Liver (tissue), 9 donors: ENCODE results near the gene CCBE1. TPM values are rescaled to one million over a fixed set of nuclear protein-coding genes. Genes with fewer than 3 reads are reported as not detected.

Source experiments
- DNase-seq: peaks from one replicate; pipeline ENCODE4 v3.0.0-alpha.2; 2017; ENCODE audit warnings: low spot score
- H3K27ac ChIP-seq, 2 donors: one replicate each; pipeline ENCODE4 v1.7.0; 2013; ENCODE audit warnings: inconsistent platforms in 2 of 2, low read length in 2 of 2, control low read depth in 1 of 2, low read depth in 1 of 2, mild to moderate bottlenecking in 1 of 2
- H3K27me3 ChIP-seq, 4 donors: one replicate each; pipeline versions ENCODE4 v1.6.1 to v1.7.0; 2013; ENCODE audit warnings: low read length in 3 of 4, inconsistent platforms in 1 of 4, mild to moderate bottlenecking in 1 of 4, moderate library complexity in 1 of 4; ENCODE audit not compliant: control insufficient read depth in 4 of 4, insufficient read depth in 4 of 4
- H3K36me3 ChIP-seq, 4 donors: one replicate each; pipeline versions ENCODE4 v1.6.1 to v1.7.0; 2013; ENCODE audit warnings: low read length in 3 of 4, mild to moderate bottlenecking in 3 of 4, low read depth in 1 of 4, moderate library complexity in 1 of 4; ENCODE audit not compliant: control insufficient read depth in 4 of 4, insufficient read depth in 3 of 4
- H3K4me1 ChIP-seq, 4 donors: one replicate each; pipeline versions ENCODE4 v1.6.1 to v1.7.0; 2013; ENCODE audit warnings: low read length in 3 of 4, mild to moderate bottlenecking in 3 of 4, moderate library complexity in 1 of 4; ENCODE audit not compliant: control insufficient read depth in 4 of 4, insufficient read depth in 4 of 4
- H3K4me3 ChIP-seq, 3 donors: one replicate each; pipeline versions ENCODE4 v1.6.1 to v1.7.0; 2013; ENCODE audit warnings: low read length in 3 of 3, control low read depth in 1 of 3, low read depth in 1 of 3, mild to moderate bottlenecking in 1 of 3
- H3K9ac ChIP-seq, 2 donors: one replicate each; pipeline ENCODE4 v1.7.0; 2013; ENCODE audit warnings: low read length in 2 of 2, mild to moderate bottlenecking in 2 of 2, moderate library complexity in 2 of 2, control low read depth in 1 of 2, low read depth in 1 of 2
- H3K9me3 ChIP-seq, 4 donors: one replicate each; pipeline versions ENCODE4 v1.6.1 to v1.7.0; 2013; ENCODE audit warnings: low read length in 3 of 4; ENCODE audit not compliant: control insufficient read depth in 4 of 4
- EGR1 ChIP-seq, 2 donors: IDR thresholded peaks; 2 replicates each; pipeline ENCODE4 v1.6.1; 2016 to 2018; ENCODE audit warnings: antibody characterized with exemption in 2 of 2, low read depth in 2 of 2
- FOXA2 ChIP-seq: IDR thresholded peaks from 2 replicates; pipeline ENCODE4 v1.6.1; 2016; ENCODE audit warnings: antibody characterized with exemption
- GABPA ChIP-seq, 2 donors: IDR thresholded peaks in 1 of 2; conservative IDR thresholded peaks in 1 of 2; 2 replicates each; pipeline ENCODE4 v1.6.1; 2016; ENCODE audit warnings: antibody characterized with exemption in 2 of 2, mild to moderate bottlenecking in 1 of 2, moderate library complexity in 1 of 2
- HNF4A ChIP-seq, 2 donors: conservative IDR thresholded peaks; 2 replicates each; pipeline ENCODE4 v1.6.1; 2016; ENCODE audit warnings: antibody characterized with exemption in 2 of 2, mild to moderate bottlenecking in 2 of 2
- HNF4G ChIP-seq: IDR thresholded peaks from 2 replicates; pipeline ENCODE4 v1.6.1; 2016; ENCODE audit warnings: antibody characterized with exemption
- JUND ChIP-seq, 2 donors: IDR thresholded peaks; 2 replicates each; pipeline ENCODE4 v1.6.1; 2016; ENCODE audit warnings: antibody characterized with exemption in 2 of 2
- NR2F2 ChIP-seq: IDR thresholded peaks from 2 replicates; pipeline ENCODE4 v1.6.1; 2016; ENCODE audit warnings: antibody characterized with exemption
- RAD21 ChIP-seq, 2 donors: IDR thresholded peaks; 2 replicates each; pipeline ENCODE4 v1.6.1; 2016; ENCODE audit warnings: antibody characterized with exemption in 2 of 2, mild to moderate bottlenecking in 2 of 2
- RXRA ChIP-seq, 2 donors: IDR thresholded peaks; 2 replicates each; pipeline ENCODE4 v1.6.1; 2017 to 2018; ENCODE audit warnings: antibody characterized with exemption in 2 of 2, mild to moderate bottlenecking in 1 of 2
- SP1 ChIP-seq: IDR thresholded peaks from 2 replicates; pipeline ENCODE4 v1.6.1; 2018; ENCODE audit warnings: antibody characterized with exemption, mild to moderate bottlenecking
- YY1 ChIP-seq: IDR thresholded peaks from 2 replicates; pipeline ENCODE4 v1.6.1; 2016; ENCODE audit warnings: antibody characterized with exemption, mild to moderate bottlenecking
- WGBS: extraction: QIAGEN DNeasy Blood & Tissue Kit; methylation state at CpG from one replicate; pipeline ENCODE4 v1.1.7; 2013; 5-methylcytosine and 5-hydroxymethylcytosine counted together
- polyA plus RNA-seq, 2 donors: library from polyadenylated mRNA; stranded (reverse) in 1 of 2; unstranded in 1 of 2; fragments of 200-250 nt in 1 of 2; fragments of >200 nt in 1 of 2; fragmentation: Nextera tagmentation in 1 of 2; extraction: Ambion mirVana in 1 of 2; gene quantifications; one replicate each; pipeline versions ENCODE4 v1.2.1 to v1.2.3, GENCODE V29; 2013 to 2015
- total RNA-seq, 2 donors: library from RNA; depleted of rRNA; stranded (reverse); fragments of >200 nt; gene quantifications; one replicate each; pipeline ENCODE4 v1.2.3, GENCODE V29; 2014
- TF ChIP-seq, protein P1 (sequence below): IDR thresholded peaks from 2 replicates; pipeline ENCODE4 v1.6.1; 2016; ENCODE audit warnings: antibody characterized with exemption, mild to moderate bottlenecking
- TF ChIP-seq, protein P2 (sequence below): fragments of 150-350 bp; IDR thresholded peaks from 2 replicates; pipeline ENCODE4 v1.5.1; 2017; ENCODE audit warnings: improper control_type of control experiment, low read depth, low read length; ENCODE audit not compliant: missing input control
- TF ChIP-seq, protein P3 (sequence below): IDR thresholded peaks from 2 replicates; pipeline ENCODE4 v1.6.1; 2016; ENCODE audit warnings: antibody characterized with exemption
- TF ChIP-seq, protein P4 (sequence below): IDR thresholded peaks from 2 replicates; pipeline ENCODE4 v1.6.1; 2016; ENCODE audit warnings: antibody characterized with exemption
- TF ChIP-seq, protein P5 (sequence below): IDR thresholded peaks from 2 replicates; pipeline ENCODE4 v1.6.1; 2016; ENCODE audit warnings: antibody characterized with exemption
- donor health status: healthy.
- donor health status: healthy.
- donor health status: healthy.
- donor health status: healthy.
- donor health status: healthy.

Gene CCBE1
- total and polyA plus RNA-seq, 4 donors = 1.8 to 2.6 (median 2.2) TPM

DNA sequence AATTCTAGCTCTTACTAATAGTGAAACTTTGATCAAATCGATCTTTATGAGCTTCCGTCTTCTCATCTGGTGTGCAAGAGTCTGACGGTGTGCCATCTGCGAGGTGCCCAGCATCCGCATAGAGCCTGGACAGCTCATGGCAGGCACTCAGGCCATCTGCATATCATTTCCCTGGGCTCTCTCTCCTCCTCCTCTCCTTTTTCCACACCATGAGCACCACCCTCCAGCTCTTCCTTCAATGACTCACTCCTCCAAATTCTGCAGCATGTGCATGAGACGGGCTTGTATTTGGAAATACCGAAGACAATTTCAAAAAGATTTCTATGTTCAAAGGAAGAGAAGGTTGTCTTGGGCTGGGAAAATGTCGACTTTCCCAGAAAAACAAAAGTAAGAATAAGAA lies 161.1 kb downstream of the CCBE1 start:
- WGBS = 86% methylated on average over 8 of the region's 8 CpGs
- Histone ChIP-seq H3K27me3 (peaks cover 0 to 2% (median 0%) of the 10 kb centered on the region in 4 donors), H3K27ac (no peak overlapping the region), H3K4me1 (no peaks in the 10 kb centered on the region), H3K4me3 (no peak overlapping the region), H3K36me3 (no peaks in the 10 kb centered on the region), H3K9me3 (peaks cover 0 to 2% (median 0%) of the 10 kb centered on the region in 4 donors), H3K9ac (no peak overlapping the region)
- no peak for DNase-seq
- TF ChIP-seq RXRA (IDR thresholded peaks at IDR 0.05) (no peak), FOXA2 (no peak), HNF4A (conservative IDR thresholded peaks at IDR 0.05) (no peak), GABPA (IDR thresholded peaks at IDR 0.05 in 1 of 2, conservative IDR thresholded peaks at IDR 0.05 in 1 of 2) (no peak), RAD21 (IDR thresholded peaks at IDR 0.05) (no peak), YY1 (no peak), HNF4G (no peak)
- TF ChIP-seq, protein P1, sequence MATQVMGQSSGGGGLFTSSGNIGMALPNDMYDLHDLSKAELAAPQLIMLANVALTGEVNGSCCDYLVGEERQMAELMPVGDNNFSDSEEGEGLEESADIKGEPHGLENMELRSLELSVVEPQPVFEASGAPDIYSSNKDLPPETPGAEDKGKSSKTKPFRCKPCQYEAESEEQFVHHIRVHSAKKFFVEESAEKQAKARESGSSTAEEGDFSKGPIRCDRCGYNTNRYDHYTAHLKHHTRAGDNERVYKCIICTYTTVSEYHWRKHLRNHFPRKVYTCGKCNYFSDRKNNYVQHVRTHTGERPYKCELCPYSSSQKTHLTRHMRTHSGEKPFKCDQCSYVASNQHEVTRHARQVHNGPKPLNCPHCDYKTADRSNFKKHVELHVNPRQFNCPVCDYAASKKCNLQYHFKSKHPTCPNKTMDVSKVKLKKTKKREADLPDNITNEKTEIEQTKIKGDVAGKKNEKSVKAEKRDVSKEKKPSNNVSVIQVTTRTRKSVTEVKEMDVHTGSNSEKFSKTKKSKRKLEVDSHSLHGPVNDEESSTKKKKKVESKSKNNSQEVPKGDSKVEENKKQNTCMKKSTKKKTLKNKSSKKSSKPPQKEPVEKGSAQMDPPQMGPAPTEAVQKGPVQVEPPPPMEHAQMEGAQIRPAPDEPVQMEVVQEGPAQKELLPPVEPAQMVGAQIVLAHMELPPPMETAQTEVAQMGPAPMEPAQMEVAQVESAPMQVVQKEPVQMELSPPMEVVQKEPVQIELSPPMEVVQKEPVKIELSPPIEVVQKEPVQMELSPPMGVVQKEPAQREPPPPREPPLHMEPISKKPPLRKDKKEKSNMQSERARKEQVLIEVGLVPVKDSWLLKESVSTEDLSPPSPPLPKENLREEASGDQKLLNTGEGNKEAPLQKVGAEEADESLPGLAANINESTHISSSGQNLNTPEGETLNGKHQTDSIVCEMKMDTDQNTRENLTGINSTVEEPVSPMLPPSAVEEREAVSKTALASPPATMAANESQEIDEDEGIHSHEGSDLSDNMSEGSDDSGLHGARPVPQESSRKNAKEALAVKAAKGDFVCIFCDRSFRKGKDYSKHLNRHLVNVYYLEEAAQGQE = no peak
- TF ChIP-seq, protein P2, sequence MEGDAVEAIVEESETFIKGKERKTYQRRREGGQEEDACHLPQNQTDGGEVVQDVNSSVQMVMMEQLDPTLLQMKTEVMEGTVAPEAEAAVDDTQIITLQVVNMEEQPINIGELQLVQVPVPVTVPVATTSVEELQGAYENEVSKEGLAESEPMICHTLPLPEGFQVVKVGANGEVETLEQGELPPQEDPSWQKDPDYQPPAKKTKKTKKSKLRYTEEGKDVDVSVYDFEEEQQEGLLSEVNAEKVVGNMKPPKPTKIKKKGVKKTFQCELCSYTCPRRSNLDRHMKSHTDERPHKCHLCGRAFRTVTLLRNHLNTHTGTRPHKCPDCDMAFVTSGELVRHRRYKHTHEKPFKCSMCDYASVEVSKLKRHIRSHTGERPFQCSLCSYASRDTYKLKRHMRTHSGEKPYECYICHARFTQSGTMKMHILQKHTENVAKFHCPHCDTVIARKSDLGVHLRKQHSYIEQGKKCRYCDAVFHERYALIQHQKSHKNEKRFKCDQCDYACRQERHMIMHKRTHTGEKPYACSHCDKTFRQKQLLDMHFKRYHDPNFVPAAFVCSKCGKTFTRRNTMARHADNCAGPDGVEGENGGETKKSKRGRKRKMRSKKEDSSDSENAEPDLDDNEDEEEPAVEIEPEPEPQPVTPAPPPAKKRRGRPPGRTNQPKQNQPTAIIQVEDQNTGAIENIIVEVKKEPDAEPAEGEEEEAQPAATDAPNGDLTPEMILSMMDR = no peak
- TF ChIP-seq, protein P3, sequence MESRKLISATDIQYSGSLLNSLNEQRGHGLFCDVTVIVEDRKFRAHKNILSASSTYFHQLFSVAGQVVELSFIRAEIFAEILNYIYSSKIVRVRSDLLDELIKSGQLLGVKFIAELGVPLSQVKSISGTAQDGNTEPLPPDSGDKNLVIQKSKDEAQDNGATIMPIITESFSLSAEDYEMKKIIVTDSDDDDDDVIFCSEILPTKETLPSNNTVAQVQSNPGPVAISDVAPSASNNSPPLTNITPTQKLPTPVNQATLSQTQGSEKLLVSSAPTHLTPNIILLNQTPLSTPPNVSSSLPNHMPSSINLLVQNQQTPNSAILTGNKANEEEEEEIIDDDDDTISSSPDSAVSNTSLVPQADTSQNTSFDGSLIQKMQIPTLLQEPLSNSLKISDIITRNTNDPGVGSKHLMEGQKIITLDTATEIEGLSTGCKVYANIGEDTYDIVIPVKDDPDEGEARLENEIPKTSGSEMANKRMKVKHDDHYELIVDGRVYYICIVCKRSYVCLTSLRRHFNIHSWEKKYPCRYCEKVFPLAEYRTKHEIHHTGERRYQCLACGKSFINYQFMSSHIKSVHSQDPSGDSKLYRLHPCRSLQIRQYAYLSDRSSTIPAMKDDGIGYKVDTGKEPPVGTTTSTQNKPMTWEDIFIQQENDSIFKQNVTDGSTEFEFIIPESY = no peak
- TF ChIP-seq, protein P4, sequence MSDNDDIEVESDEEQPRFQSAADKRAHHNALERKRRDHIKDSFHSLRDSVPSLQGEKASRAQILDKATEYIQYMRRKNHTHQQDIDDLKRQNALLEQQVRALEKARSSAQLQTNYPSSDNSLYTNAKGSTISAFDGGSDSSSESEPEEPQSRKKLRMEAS = no peak

DNA sequence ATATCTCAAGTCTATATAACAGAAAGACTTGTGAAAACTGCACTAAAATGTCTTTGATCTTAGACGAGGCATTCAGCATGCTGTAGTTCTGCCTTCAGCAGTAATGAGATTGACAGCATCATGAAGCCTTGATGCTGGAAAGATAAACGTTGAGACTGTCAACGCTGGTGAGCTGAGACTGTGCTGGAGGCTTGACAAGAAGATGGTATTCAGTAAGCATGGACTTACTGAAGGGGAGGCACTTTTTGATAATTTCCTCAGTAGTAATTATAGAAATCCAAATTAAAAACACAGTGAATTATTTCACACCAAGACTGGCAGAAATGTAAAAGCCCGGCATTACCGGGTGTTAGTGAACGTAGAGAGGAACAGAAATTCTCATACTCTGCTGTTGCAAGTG lies 162.2 kb downstream of the CCBE1 start:
- TF ChIP-seq HNF4A (conservative IDR thresholded peaks at IDR 0.05) = no peak
- TF ChIP-seq, protein P5, sequence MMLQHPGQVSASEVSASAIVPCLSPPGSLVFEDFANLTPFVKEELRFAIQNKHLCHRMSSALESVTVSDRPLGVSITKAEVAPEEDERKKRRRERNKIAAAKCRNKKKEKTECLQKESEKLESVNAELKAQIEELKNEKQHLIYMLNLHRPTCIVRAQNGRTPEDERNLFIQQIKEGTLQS = no peak
- TF ChIP-seq, protein P2 = no peak
- no peak for TF ChIP-seq GABPA (IDR thresholded peaks at IDR 0.05 in 1 of 2, conservative IDR thresholded peaks at IDR 0.05 in 1 of 2)
- no peak for TF ChIP-seq SP1
- TF ChIP-seq JUND (IDR thresholded peaks at IDR 0.05) = no peak
- TF ChIP-seq YY1 = no peak
- TF ChIP-seq EGR1 (IDR thresholded peaks at IDR 0.05; ENCODE audit: low read depth in 2 of 2) = no peak
- TF ChIP-seq, protein P3 = no peak
- TF ChIP-seq NR2F2 = no peak

More for the DNA sequence above, 162.2 kb downstream of the CCBE1 start:
- H3K4me1 ChIP-seq = no peaks in the 10 kb centered on the region
- no peak overlapping the region for H3K4me3 ChIP-seq
- H3K27me3 ChIP-seq = peaks cover 0 to 2% (median 0%) of the 10 kb centered on the region in 4 donors
- H3K36me3 ChIP-seq = no peaks in the 10 kb centered on the region
- no peak overlapping the region for H3K9ac ChIP-seq
- no peak overlapping the region for H3K27ac ChIP-seq
- no peak for DNase-seq
- H3K9me3 ChIP-seq = peaks cover 0 to 2% (median 0%) of the 10 kb centered on the region in 4 donors
- WGBS = 54% methylated on average over 6 of the region's 6 CpGs
